Activated CD4-positive, alpha-beta T cell treated with anti-CD3 and anti-CD28 coated beads, Interleukin-2, Interleukin-6, amounts not matched to agents 100 ng/mL and 50 ng/mL, durations not matched to agents 16 hours and 8 hours (primary cell): ENCODE data around the gene NR5A2.

Experiments used
- DNase-seq: peaks from one replicate; pipeline ENCODE4 v3.0.0-alpha.2; 2020

The NR5A2 gene

GRCh38 chr1:200207711-200208126 lies 180.2 kb downstream of the NR5A2 start:
- peak; percentile 12 for DNase-seq

GRCh38 chr1:200211157-200211556 lies 183.6 kb downstream of the NR5A2 start:
- no peak for DNase-seq

- no peak for DNase-seq
Measured at GRCh38 chr1:200213392-200213791, 185.9 kb downstream of the NR5A2 start.

GRCh38 chr1:200213921-200214320 lies 186.4 kb downstream of the NR5A2 start:
- DNase-seq: no peak

GRCh38 chr1:200215350-200215749 lies 187.8 kb downstream of the NR5A2 start:
- DNase-seq: no peak

- DNase-seq: peak; percentile 24
Measured at GRCh38 chr1:200217703-200218102, 190.2 kb downstream of the NR5A2 start.

GRCh38 chr1:200221614-200222282 lies 194.2 kb downstream of the NR5A2 start:
- no peak for DNase-seq

GRCh38 chr1:200223207-200223606 lies 195.7 kb downstream of the NR5A2 start:
- no peak for DNase-seq

- DNase-seq: no peak
Measured at GRCh38 chr1:200223613-200224012, 196.1 kb downstream of the NR5A2 start.

- DNase-seq: no peak
Measured at GRCh38 chr1:200224315-200224714, 196.8 kb downstream of the NR5A2 start.

- DNase-seq: peak; percentile 56
Measured at GRCh38 chr1:200226268-200226968, 198.9 kb downstream of the NR5A2 start.

GRCh38 chr1:200226969-200227303 lies 199.4 kb downstream of the NR5A2 start:
- no peak for DNase-seq
